Fibroblast of lung (primary cell): Measurements from ENCODE around the gene TSLP. TPM values are rescaled to one million over a fixed set of nuclear protein-coding genes. Genes with fewer than 3 reads are reported as not detected.

Experiments
- DNase-seq, 2 donors: peaks; one replicate each; pipeline versions ENCODE4 v3.0.0 to v3.0.0-alpha.2; 2010; ENCODE audit warnings: low read depth in 2 of 2
- H2AFZ ChIP-seq: 2 replicates; pipeline ENCODE4 v1.5.1; 2012; ENCODE audit warnings: low read length, control low read depth, inconsistent platforms
- H3K27ac ChIP-seq: 2 replicates; pipeline ENCODE4 v1.5.1; 2011; ENCODE audit warnings: low read length, control low read depth; ENCODE audit not compliant: insufficient read depth
- H3K27me3 ChIP-seq: 2 replicates; pipeline ENCODE4 v1.5.1; 2011; ENCODE audit warnings: mild to moderate bottlenecking, low read length; ENCODE audit not compliant: control insufficient read depth, insufficient read depth
- H3K36me3 ChIP-seq: 2 replicates; pipeline ENCODE4 v1.5.1; 2011; ENCODE audit warnings: low read length; ENCODE audit not compliant: control insufficient read depth, insufficient read depth
- H3K4me1 ChIP-seq: 2 replicates; pipeline ENCODE4 v1.5.1; 2011; ENCODE audit warnings: low read length; ENCODE audit not compliant: control insufficient read depth, insufficient read depth; ENCODE audit errors: extremely low read depth
- H3K4me2 ChIP-seq: 2 replicates; pipeline ENCODE4 v1.5.1; 2011; ENCODE audit warnings: low read length, control low read depth; ENCODE audit not compliant: insufficient read depth; ENCODE audit errors: extremely low read depth
- H3K4me3 ChIP-seq, 4 experiments: fragments of 200-600 bp in 1 of 4; sonication (generic) in 1 of 4; replicated peaks in 1 of 4; 2 replicates each; pipeline ENCODE4 v1.5.1; 2011 to 2016; ENCODE audit warnings: low read length in 4 of 4, low read depth in 3 of 4, mild to moderate bottlenecking in 3 of 4, control low read depth in 2 of 4, inconsistent platforms in 1 of 4, mixed read lengths in 1 of 4; ENCODE audit not compliant: insufficient read depth in 1 of 4; ENCODE audit errors: control extremely low read depth in 1 of 4
- H3K79me2 ChIP-seq: 2 replicates; pipeline ENCODE4 v1.5.1; 2012; ENCODE audit warnings: mild to moderate bottlenecking, low read length, inconsistent platforms; ENCODE audit not compliant: control insufficient read depth, insufficient read depth
- H3K9ac ChIP-seq: 2 replicates; pipeline ENCODE4 v1.5.1; 2011; ENCODE audit warnings: mild to moderate bottlenecking, low read length, control low read depth; ENCODE audit not compliant: insufficient read depth
- H3K9me3 ChIP-seq: 2 replicates; pipeline ENCODE4 v1.5.1; 2012; ENCODE audit warnings: low read depth, low read length; ENCODE audit not compliant: control insufficient read depth, insufficient read depth
- H4K20me1 ChIP-seq: 2 replicates; pipeline ENCODE4 v1.5.1; 2011; ENCODE audit warnings: low read length; ENCODE audit not compliant: control insufficient read depth, insufficient read depth; ENCODE audit errors: extremely low read depth
- EZH2 ChIP-seq: IDR thresholded peaks from 2 replicates; pipeline ENCODE4 v1.5.1; 2012; ENCODE audit warnings: low read length, control low read depth, mild to moderate bottlenecking; ENCODE audit errors: missing control alignments
- polyA plus RNA-seq, 2 donors: library from polyadenylated mRNA; depleted of rRNA in 1 of 2; stranded (reverse) in 1 of 2; unstranded in 1 of 2; fragments of >200 nt; gene quantifications; 2 replicates each; pipeline ENCODE4 v1.2.1, GENCODE V29; 2011 to 2012; ENCODE audit warnings: missing spikeins in 1 of 2
- total RNA-seq: library from RNA; depleted of rRNA; stranded (reverse); fragments of >200 nt; gene quantifications from 2 replicates; pipeline ENCODE4 v1.2.1, GENCODE V29; 2014
- TF ChIP-seq, protein P1 (sequence below), 2 donors: IDR thresholded peaks in 1 of 2; conservative IDR thresholded peaks in 1 of 2; 1 replicate in 1 of 2; 2 replicates in 1 of 2; pipeline ENCODE4 v1.5.1; 2011 to 2012; ENCODE audit warnings: low read length in 2 of 2, control low read depth in 1 of 2, inconsistent platforms in 1 of 2, low read depth in 1 of 2, mild to moderate bottlenecking in 1 of 2

The TSLP gene
- total and polyA plus RNA-seq, 2 donors (not counting 1 experiment from before 2014, with no cell fraction given), result 4.6 to 18.7 TPM

- Histone ChIP-seq H4K20me1 (no peaks in the 10 kb centered on the region), H3K4me1 (peaks cover 14% of the 10 kb centered on the region), H3K36me3 (peaks cover 2% of the 10 kb centered on the region), H2AFZ (no peak overlapping the region), H3K9ac (no peak overlapping the region), H3K79me2 (peaks cover 8% of the 10 kb centered on the region), H3K27me3 (no peaks in the 10 kb centered on the region), H3K9me3 (no peaks in the 10 kb centered on the region), H3K4me2 (peak overlapping the region; percentile 11), H3K27ac (no peak overlapping the region), H3K4me3 (no peak overlapping the region)
- no peak for DNase-seq
- TF ChIP-seq EZH2, result no peak
- TF ChIP-seq, protein P1, sequence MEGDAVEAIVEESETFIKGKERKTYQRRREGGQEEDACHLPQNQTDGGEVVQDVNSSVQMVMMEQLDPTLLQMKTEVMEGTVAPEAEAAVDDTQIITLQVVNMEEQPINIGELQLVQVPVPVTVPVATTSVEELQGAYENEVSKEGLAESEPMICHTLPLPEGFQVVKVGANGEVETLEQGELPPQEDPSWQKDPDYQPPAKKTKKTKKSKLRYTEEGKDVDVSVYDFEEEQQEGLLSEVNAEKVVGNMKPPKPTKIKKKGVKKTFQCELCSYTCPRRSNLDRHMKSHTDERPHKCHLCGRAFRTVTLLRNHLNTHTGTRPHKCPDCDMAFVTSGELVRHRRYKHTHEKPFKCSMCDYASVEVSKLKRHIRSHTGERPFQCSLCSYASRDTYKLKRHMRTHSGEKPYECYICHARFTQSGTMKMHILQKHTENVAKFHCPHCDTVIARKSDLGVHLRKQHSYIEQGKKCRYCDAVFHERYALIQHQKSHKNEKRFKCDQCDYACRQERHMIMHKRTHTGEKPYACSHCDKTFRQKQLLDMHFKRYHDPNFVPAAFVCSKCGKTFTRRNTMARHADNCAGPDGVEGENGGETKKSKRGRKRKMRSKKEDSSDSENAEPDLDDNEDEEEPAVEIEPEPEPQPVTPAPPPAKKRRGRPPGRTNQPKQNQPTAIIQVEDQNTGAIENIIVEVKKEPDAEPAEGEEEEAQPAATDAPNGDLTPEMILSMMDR (conservative IDR thresholded peaks at IDR 0.05 in 1 of 2, IDR thresholded peaks at IDR 0.05 in 1 of 2; ENCODE audit: low read depth in 1 of 2, low read length in 2 of 2), result no peak
These were observed 4.6 kb downstream of the TSLP start for GRCh38 chr5:111076091-111076490.

DNA sequence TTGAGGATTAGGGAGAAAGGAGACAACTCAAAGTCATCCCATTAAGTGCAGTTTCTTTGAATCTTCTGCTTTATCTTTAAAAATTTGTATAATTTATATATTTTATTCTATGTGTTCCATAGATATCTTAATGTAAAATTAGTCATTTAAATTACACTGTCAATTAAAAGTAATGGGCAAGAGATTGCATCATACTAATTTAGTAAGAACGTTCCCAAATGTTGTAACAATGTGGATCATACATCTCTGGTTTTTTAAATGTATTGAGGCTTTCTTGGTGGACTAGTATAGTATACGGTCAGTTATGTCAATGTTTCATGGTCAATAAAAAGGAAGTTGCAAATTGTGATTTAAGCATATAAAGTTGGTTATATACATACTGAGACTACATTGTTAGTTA is 6.2 kb downstream of the TSLP start:
- Histone ChIP-seq H3K9ac (no peak overlapping the region), H3K79me2 (peaks cover 8% of the 10 kb centered on the region), H3K9me3 (no peaks in the 10 kb centered on the region)

GRCh38 chr5:111079846-111080245 is 8.3 kb downstream of the TSLP start:
- TF ChIP-seq, protein P1 (conservative IDR thresholded peaks at IDR 0.05 in 1 of 2, IDR thresholded peaks at IDR 0.05 in 1 of 2; ENCODE audit: low read depth in 1 of 2, low read length in 2 of 2), result no peak
- no peak for TF ChIP-seq EZH2

More for the DNA sequence above, 6.2 kb downstream of the TSLP start:
- H3K4me2 ChIP-seq, result no peak overlapping the region
- no peaks in the 10 kb centered on the region for H3K27me3 ChIP-seq
- no peak overlapping the region for H3K4me3 ChIP-seq
- no peak overlapping the region for H3K27ac ChIP-seq
- H2AFZ ChIP-seq, result no peak overlapping the region
- H3K36me3 ChIP-seq, result peaks cover 2% of the 10 kb centered on the region
- TF ChIP-seq, protein P1 (conservative IDR thresholded peaks at IDR 0.05 in 1 of 2, IDR thresholded peaks at IDR 0.05 in 1 of 2; ENCODE audit: low read depth in 1 of 2, low read length in 2 of 2), result no peak
- TF ChIP-seq EZH2, result no peak
- no peaks in the 10 kb centered on the region for H4K20me1 ChIP-seq
- H3K4me1 ChIP-seq, result peaks cover 13% of the 10 kb centered on the region
- DNase-seq, result no peak

More at GRCh38 chr5:111079846-111080245, 8.3 kb downstream of the TSLP start:
- no peak for DNase-seq
- no peaks in the 10 kb centered on the region for H3K9me3 ChIP-seq
- H3K79me2 ChIP-seq, result peaks cover under 1% of the 10 kb centered on the region
- no peak overlapping the region for H3K27ac ChIP-seq
- H4K20me1 ChIP-seq, result no peaks in the 10 kb centered on the region
- peaks cover 7% of the 10 kb centered on the region for H3K4me1 ChIP-seq
- no peaks in the 10 kb centered on the region for H3K27me3 ChIP-seq
- H3K36me3 ChIP-seq, result peaks cover 2% of the 10 kb centered on the region
- H2AFZ ChIP-seq, result no peak overlapping the region
- H3K9ac ChIP-seq, result no peak overlapping the region
- H3K4me3 ChIP-seq, result no peak overlapping the region
- H3K4me2 ChIP-seq, result no peak overlapping the region
